T-helper 17 cell (primary cell): ENCODE results near the gene SYNE1. TPM values are rescaled to one million over a fixed set of nuclear protein-coding genes. Genes with fewer than 3 reads are reported as not detected.
A peak's percentile ranks its signal among the peaks of the same experiment; 100 is the strongest.

Source experiments
- ATAC-seq: fragments of 150-1000 bp; cut with Tn5 transposase; 2 replicates; pipeline ENCODE4 v1.10.0; 2021; ENCODE audit warnings: mild to moderate bottlenecking, moderate library complexity
- DNase-seq, 3 donors: peaks; one replicate each; pipeline versions ENCODE4 v3.0.0 to v3.0.0-alpha.2; 2020 to 2021
- H3K9me3 ChIP-seq: one replicate; pipeline ENCODE4 v1.7.0; 2013; ENCODE audit warnings: low read length, mild to moderate bottlenecking; ENCODE audit not compliant: control insufficient read depth, poor library complexity, severe bottlenecking
- H3K27ac Mint-ChIP-seq: one replicate; pipeline ENCODE4 v1.8.0; 2022; ENCODE audit warnings: mild to moderate bottlenecking, moderate library complexity, mixed read lengths
- H3K27me3 Mint-ChIP-seq: one replicate; pipeline ENCODE4 v1.8.0; 2022; ENCODE audit warnings: mixed read lengths
- H3K36me3 Mint-ChIP-seq: one replicate; pipeline ENCODE4 v1.8.0; 2022; ENCODE audit warnings: low read depth, mixed read lengths
- H3K4me1 Mint-ChIP-seq: one replicate; pipeline ENCODE4 v1.8.0; 2022; ENCODE audit warnings: mild to moderate bottlenecking, mixed read lengths
- H3K4me3 Mint-ChIP-seq: one replicate; pipeline ENCODE4 v1.8.0; 2022; ENCODE audit warnings: mild to moderate bottlenecking, moderate library complexity, mixed read lengths
- total RNA-seq, 4 donors: library from RNA in 2 of 4; stranded (reverse) in 2 of 4; gene quantifications; one replicate each; pipeline ENCODE4 v1.2.3 and lab custom pipeline; 2022 to 2026

Gene SYNE1
- total RNA-seq, 2 donors from 2014 or later = 131 to 165 TPM

GRCh38 chr6:152233547-152234320, 403.4 kb downstream of the SYNE1 start:
- Mint-ChIP-seq H3K27me3 (no peaks in the 10 kb centered on the region), H3K36me3 (peaks cover 5% of the 10 kb centered on the region), H3K27ac (peak overlapping the region; percentile 72), H3K4me3 (peak overlapping the region; percentile 57), H3K4me1 (peaks cover 12% of the 10 kb centered on the region)
- peak; percentile 54 for ATAC-seq
- no peak for DNase-seq
- no peaks in the 10 kb centered on the region for H3K9me3 ChIP-seq

- Mint-ChIP-seq H3K27ac (peak overlapping the region; percentile 72), H3K4me3 (peak overlapping the region; percentile 57), H3K27me3 (no peaks in the 10 kb centered on the region), H3K4me1 (peaks cover 10% of the 10 kb centered on the region), H3K36me3 (peaks cover 7% of the 10 kb centered on the region)
- ATAC-seq = peak; percentile 42
- no peaks in the 10 kb centered on the region for H3K9me3 ChIP-seq
- no peak for DNase-seq
Measured at GRCh38 chr6:152232501-152233151, 404.5 kb downstream of the SYNE1 start.

- H3K4me1 Mint-ChIP-seq = peaks cover 10% of the 10 kb centered on the region
- no peaks in the 10 kb centered on the region for H3K27me3 Mint-ChIP-seq
- H3K27ac Mint-ChIP-seq = no peak overlapping the region
- no peak overlapping the region for H3K4me3 Mint-ChIP-seq
- ATAC-seq = no peak
- peaks cover 10% of the 10 kb centered on the region for H3K36me3 Mint-ChIP-seq
- no peak for DNase-seq
- H3K9me3 ChIP-seq = no peaks in the 10 kb centered on the region
Measured at GRCh38 chr6:152229330-152229729, 407.8 kb downstream of the SYNE1 start.

GRCh38 chr6:152226119-152226518, 411.0 kb downstream of the SYNE1 start:
- H3K36me3 Mint-ChIP-seq = peaks cover 23% of the 10 kb centered on the region
- ATAC-seq (no peak), DNase-seq (no peak)
- H3K4me3 Mint-ChIP-seq = no peak overlapping the region
- H3K4me1 Mint-ChIP-seq = no peaks in the 10 kb centered on the region
- H3K27me3 Mint-ChIP-seq = no peaks in the 10 kb centered on the region
- H3K9me3 ChIP-seq = peaks cover 4% of the 10 kb centered on the region
- no peak overlapping the region for H3K27ac Mint-ChIP-seq

GRCh38 chr6:152225241-152225934, 411.8 kb downstream of the SYNE1 start:
- peaks cover 23% of the 10 kb centered on the region for H3K36me3 Mint-ChIP-seq

GRCh38 chr6:152223636-152224035, 413.5 kb downstream of the SYNE1 start:
- H3K27ac Mint-ChIP-seq = no peak overlapping the region
- H3K36me3 Mint-ChIP-seq = peaks cover 23% of the 10 kb centered on the region

More at GRCh38 chr6:152225241-152225934, 411.8 kb downstream of the SYNE1 start:
- ATAC-seq (no peak), DNase-seq (no peak)
- no peak overlapping the region for H3K4me3 Mint-ChIP-seq
- no peaks in the 10 kb centered on the region for H3K4me1 Mint-ChIP-seq
- H3K27me3 Mint-ChIP-seq = no peaks in the 10 kb centered on the region
- H3K9me3 ChIP-seq = peaks cover 4% of the 10 kb centered on the region
- H3K27ac Mint-ChIP-seq = no peak overlapping the region

GRCh38 chr6:152221806-152222628, 415.1 kb downstream of the SYNE1 start:
- Mint-ChIP-seq H3K4me1 (peaks cover 3% of the 10 kb centered on the region), H3K27me3 (no peaks in the 10 kb centered on the region), H3K27ac (no peak overlapping the region), H3K36me3 (peaks cover 24% of the 10 kb centered on the region), H3K4me3 (no peak overlapping the region)
- H3K9me3 ChIP-seq = peaks cover 4% of the 10 kb centered on the region
- DNase-seq = no peak
- ATAC-seq = no peak

More at GRCh38 chr6:152223636-152224035, 413.5 kb downstream of the SYNE1 start:
- ATAC-seq (no peak), DNase-seq (no peak)
- no peaks in the 10 kb centered on the region for H3K27me3 Mint-ChIP-seq
- H3K9me3 ChIP-seq = peaks cover 4% of the 10 kb centered on the region
- H3K4me3 Mint-ChIP-seq = no peak overlapping the region
- no peaks in the 10 kb centered on the region for H3K4me1 Mint-ChIP-seq

- H3K27ac Mint-ChIP-seq = no peak overlapping the region
- no peaks in the 10 kb centered on the region for H3K27me3 Mint-ChIP-seq
- ATAC-seq (no peak), DNase-seq (no peak)
- H3K4me3 Mint-ChIP-seq = no peak overlapping the region
- peaks cover 4% of the 10 kb centered on the region for H3K9me3 ChIP-seq
- peaks cover 3% of the 10 kb centered on the region for H3K4me1 Mint-ChIP-seq
- peaks cover 24% of the 10 kb centered on the region for H3K36me3 Mint-ChIP-seq
Measured at GRCh38 chr6:152220786-152221185, 416.4 kb downstream of the SYNE1 start.

- H3K9me3 ChIP-seq = peaks cover 4% of the 10 kb centered on the region
- Mint-ChIP-seq H3K27ac (no peak overlapping the region), H3K27me3 (no peaks in the 10 kb centered on the region), H3K4me3 (no peak overlapping the region), H3K4me1 (peaks cover 3% of the 10 kb centered on the region), H3K36me3 (peaks cover 18% of the 10 kb centered on the region)
- DNase-seq (no peak), ATAC-seq (no peak)
Measured at GRCh38 chr6:152218887-152219286, 418.3 kb downstream of the SYNE1 start.

GRCh38 chr6:152212437-152212836, 424.7 kb downstream of the SYNE1 start:
- Mint-ChIP-seq H3K4me3 (no peak overlapping the region), H3K4me1 (peaks cover 1% of the 10 kb centered on the region), H3K27me3 (no peaks in the 10 kb centered on the region), H3K36me3 (peaks cover 9% of the 10 kb centered on the region), H3K27ac (peak overlapping the region; percentile 43)
- no peak for ATAC-seq
- DNase-seq = no peak
- no peaks in the 10 kb centered on the region for H3K9me3 ChIP-seq

GRCh38 chr6:152209211-152209610, 428.0 kb downstream of the SYNE1 start:
- no peak for ATAC-seq
- DNase-seq = no peak
- H3K36me3 Mint-ChIP-seq = peaks cover 19% of the 10 kb centered on the region
- H3K4me3 Mint-ChIP-seq = no peak overlapping the region
- no peaks in the 10 kb centered on the region for H3K27me3 Mint-ChIP-seq
- no peaks in the 10 kb centered on the region for H3K9me3 ChIP-seq
- H3K4me1 Mint-ChIP-seq = peaks cover 6% of the 10 kb centered on the region
- H3K27ac Mint-ChIP-seq = no peak overlapping the region

GRCh38 chr6:152207915-152208714, 429.0 kb downstream of the SYNE1 start:
- no peaks in the 10 kb centered on the region for H3K9me3 ChIP-seq
- Mint-ChIP-seq H3K27me3 (no peaks in the 10 kb centered on the region), H3K36me3 (peaks cover 20% of the 10 kb centered on the region), H3K4me3 (no peak overlapping the region), H3K4me1 (peaks cover 8% of the 10 kb centered on the region), H3K27ac (no peak overlapping the region)
- DNase-seq (no peak), ATAC-seq (no peak)
